ENCODE data around the gene EDDM13.

EDDM13 gene

DNA sequence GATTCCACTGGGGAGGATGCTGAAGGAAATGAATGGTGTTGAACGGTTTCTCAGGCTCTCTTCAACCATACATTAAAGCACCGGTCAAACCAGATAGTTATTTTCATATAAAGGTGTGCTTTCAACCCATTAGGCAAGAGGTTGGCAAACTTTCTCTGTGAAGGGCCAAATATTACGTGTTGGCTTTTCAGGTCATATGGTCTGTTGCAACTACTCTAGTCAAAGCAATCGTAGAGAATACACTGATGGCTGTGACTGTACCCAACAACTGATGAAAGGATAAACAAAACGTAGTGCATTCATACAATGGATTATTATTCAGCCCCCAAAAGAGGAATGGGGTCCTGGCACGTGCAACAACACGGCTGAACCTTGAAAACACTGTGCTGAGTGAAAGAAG is 36.2 kb downstream of the EDDM13 start:
- H3K4me3 ChIP-seq (ENCODE audit: low read length): no peak overlapping the region
- TF ChIP-seq ZNF274 (IDR thresholded peaks at IDR 0.05; ENCODE audit: low read depth, low read length): no peak

DNA sequence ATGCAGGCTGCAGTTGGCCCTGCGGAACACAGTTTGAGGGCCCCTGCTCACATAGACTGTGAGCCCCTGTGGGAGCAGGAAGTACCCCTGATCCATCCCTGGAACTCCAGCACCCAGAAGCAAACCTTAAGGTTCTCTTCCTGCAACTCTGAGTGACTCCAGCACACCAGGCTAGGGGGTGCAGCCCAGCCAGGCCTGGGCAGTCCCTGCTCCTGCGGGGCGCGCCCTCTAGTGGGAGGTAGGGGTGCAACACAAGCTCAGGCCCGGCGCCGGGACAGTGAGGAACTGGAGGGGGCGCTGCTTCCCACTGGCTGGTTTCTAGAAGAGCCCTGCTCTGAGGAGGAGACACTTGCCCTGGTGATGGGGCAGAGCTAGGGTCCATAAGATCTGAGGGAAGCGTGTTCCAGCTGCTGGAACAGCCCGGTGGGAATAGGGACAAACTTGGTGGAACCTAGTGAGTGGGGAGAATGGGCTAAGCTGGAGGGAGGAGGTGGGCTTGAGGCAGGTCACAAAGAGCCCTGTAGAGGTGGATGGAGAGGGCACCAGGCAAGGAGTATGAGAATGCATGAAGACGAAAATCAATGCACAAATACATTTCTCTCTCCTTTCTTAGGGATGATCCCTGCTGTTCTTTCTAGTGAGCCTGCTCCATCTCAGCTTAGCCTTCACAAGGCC is 37.1 kb downstream of the EDDM13 start:
- TF ChIP-seq ZNF274 (IDR thresholded peaks at IDR 0.05; ENCODE audit: low read depth, low read length): no peak
- no peak overlapping the region for H3K4me3 ChIP-seq (ENCODE audit: low read length)

DNA sequence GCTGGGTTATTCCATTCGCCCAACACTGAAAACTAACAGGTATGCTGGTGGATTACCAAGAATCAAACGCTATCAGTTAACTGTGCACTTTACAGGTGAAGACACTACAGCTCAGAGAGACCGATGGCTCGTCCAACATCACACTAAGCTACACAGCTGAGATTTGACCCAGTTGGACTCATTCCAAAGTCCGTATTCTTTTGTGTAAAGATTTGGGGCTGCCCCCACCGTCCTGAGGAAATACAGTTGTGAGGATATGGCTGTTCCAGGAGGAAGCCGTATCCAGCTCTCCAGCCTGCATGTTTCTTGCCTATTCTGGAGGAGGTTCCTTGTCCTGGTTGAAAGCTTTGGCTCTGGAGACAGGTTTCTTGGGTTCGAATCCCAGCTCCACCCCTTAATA is 37.9 kb downstream of the EDDM13 start:
- no peak for TF ChIP-seq ZNF274 (IDR thresholded peaks at IDR 0.05; ENCODE audit: low read depth, low read length)
- H3K4me3 ChIP-seq (ENCODE audit: low read length): no peak overlapping the region

DNA sequence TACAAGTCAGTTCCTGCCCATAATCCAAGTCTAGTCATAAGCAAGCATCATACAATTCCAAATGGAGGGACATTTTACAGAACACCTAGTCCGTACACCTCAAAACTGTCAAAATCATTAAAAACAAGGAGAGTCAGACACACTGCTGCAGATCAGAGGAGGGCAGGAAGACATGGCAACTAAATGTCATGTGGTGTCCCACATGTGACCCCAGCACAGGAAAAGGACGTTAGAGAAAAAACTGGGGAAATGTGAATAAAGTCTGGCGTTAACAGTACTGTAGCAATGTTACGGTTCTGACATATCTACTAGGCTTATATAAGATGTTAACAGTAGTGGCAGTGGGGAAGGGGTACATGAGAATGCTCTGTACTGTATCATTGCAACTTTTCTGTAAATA is 39.8 kb downstream of the EDDM13 start:
- TF ChIP-seq ZNF274 (IDR thresholded peaks at IDR 0.05; ENCODE audit: low read depth, low read length): no peak
- no peak overlapping the region for H3K4me3 ChIP-seq (ENCODE audit: low read length)

DNA sequence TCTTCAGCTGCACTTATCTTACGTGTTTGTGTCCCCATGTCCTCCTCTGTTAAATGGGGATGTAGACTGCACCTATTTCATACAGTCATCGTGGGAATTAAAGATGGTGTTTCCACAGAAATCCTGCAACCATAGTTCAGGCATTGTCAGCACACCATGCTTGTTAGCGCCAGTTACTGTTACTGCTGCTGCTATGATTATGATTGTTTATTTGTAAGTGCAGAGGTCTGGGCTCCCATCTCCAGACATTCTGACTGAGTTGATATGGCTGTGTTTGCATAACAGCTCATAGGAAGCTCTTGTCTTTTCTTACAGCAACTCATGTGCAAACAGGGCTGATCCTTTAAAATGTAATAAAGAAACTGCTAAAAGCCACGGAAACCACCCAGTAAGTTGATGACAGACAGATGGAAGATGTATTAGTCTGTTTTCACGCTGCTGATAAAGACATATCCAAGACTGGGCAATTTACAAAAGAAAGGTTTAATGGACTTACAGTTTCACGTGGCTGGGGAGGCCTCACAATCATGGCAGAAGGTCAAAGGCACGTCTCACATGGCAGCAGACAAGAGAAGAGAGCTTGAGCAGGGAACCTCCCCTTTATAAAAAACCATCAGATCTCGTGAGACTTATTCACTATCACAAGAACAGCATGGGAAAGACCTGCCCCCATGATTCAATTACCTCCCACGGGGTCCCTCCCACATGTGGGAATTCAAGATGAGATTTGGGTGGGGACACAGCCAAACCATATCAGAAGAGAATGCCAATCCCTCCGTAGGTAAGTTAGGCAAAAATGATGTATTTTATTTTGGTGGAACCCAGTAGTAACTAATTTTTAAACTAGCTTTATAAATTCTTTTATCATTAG is 40.5 kb downstream of the EDDM13 start:
- no peak for TF ChIP-seq ZNF274 (IDR thresholded peaks at IDR 0.05; ENCODE audit: low read depth, low read length)
- H3K4me3 ChIP-seq (ENCODE audit: low read length): no peak overlapping the region

DNA sequence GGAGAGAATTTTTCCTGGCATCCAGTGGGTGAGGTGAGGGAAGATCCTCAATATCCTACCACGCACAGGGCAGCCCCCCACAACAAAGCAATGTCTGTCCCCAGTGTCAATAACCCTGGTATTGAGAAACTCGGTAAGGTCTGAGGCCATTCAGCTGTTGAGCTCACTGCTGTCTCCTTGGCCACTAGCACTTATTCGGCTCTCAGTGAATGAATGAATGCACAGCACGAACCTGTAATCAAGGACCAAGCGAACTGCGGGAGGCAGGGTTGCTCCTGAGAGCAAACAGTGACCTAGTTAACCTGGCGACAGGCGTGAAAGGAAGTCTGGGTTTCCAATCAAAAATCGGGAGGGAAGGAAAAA is 41.5 kb downstream of the EDDM13 start:
- no peak for TF ChIP-seq ZNF274 (IDR thresholded peaks at IDR 0.05; ENCODE audit: low read depth, low read length)
- H3K4me3 ChIP-seq (ENCODE audit: low read length): peak overlapping the region; percentile 75

DNA sequence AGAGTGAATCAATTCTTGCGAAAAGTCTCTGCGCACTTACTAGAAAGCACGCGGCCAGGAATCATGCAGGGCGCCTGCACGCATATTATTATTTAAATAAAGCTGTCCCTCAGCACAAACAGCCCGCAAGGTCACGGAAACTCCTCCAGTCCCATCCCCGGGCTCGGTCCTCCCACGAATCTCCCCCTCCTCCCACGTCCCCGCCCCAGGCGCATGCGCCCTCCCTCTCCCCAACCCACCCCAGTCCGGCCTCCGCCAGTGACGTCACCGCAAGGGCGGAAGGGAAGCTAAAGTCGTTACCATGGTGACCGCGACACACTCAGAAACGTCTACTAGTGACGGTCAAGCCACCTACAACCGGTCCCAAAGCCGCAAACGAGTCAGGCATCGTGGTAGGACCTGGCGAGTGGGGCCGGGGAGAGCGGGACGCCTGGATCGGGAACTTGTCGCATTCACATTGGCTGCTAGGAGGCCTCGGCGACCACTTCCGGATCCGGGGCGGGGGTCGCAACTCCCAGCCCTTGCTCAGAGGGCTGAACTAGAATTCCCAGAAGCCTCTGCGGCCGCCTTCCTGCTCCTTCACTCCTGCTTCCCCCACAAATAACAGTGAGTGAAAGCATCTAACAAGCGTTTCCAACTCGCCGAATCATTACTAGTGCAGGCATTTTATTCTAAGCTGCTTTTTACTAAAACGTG is 42.0 kb downstream of the EDDM13 start, which contains the start of gene ZSCAN5A:
ZSCAN5A (minus strand) TSS at position 459 of the 696 bp plus-strand sequence. CDS start 89,793 bp downstream, outside the sequence.
- H3K4me3 ChIP-seq (ENCODE audit: low read length): peak within 1 kb of the TSS; percentile 75
- no peak for TF ChIP-seq ZNF274 (IDR thresholded peaks at IDR 0.05; ENCODE audit: low read depth, low read length)

DNA sequence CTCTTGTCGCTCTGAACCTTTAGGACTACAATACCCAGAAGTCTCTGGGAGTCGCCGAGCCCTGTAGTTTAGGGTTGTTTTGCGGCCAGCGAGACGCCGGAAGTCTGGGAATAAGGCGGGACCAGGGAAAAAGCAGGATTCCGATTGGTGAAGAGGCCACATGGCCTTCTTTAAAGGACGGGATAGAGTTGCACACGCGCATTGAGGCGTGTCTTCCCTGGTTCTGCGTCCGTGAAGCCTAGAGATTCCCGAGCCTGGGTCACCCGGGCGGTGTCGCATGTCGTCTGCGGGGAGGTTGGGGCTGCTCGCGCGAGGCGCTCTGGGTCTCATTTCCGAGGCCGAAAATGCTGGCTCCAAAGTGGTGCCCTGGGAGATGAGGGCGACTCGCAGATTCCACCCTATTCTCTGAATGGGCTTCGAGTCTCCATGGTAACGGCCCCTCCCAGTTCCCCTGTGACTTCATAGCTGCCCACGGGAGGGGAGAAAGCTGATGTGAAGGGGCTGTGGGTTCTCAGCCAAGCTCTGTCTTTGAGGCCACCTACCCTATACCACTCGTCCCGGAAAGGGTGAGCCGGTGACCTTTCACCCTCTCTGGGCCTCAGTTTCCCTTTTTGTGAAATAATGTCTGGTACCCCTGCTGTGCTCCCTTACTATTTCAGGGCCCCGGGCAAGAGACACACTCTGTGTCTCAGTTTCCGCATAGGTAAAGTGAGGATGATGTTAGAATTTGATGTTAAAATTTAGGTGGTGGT is 42.7 kb downstream of the EDDM13 start:
- TF ChIP-seq ZNF274 (IDR thresholded peaks at IDR 0.05; ENCODE audit: low read depth, low read length): no peak
- peak overlapping the region; percentile 75 for H3K4me3 ChIP-seq (ENCODE audit: low read length)

DNA sequence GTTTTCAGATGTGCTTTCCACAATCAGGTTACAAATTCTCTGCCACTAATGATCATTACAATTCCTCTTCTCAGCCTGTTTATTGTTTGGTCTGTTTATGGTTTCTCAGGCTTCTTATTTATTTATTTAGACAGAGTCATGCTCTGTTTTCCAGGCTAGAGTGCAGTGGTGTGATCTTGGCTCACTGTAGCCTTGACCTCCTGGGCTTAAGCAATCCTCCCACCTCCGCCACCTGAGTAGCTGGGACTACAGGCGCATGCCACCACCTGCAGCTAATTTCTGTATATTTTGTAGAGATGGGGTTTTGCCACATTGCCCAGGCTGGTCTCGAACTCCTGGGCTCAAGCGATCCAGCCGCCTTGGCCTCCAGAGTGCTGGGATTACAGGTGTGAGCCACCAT is 44.2 kb downstream of the EDDM13 start:
- TF ChIP-seq ZNF274 (IDR thresholded peaks at IDR 0.05; ENCODE audit: low read depth, low read length): no peak
- no peak overlapping the region for H3K4me3 ChIP-seq (ENCODE audit: low read length)

DNA sequence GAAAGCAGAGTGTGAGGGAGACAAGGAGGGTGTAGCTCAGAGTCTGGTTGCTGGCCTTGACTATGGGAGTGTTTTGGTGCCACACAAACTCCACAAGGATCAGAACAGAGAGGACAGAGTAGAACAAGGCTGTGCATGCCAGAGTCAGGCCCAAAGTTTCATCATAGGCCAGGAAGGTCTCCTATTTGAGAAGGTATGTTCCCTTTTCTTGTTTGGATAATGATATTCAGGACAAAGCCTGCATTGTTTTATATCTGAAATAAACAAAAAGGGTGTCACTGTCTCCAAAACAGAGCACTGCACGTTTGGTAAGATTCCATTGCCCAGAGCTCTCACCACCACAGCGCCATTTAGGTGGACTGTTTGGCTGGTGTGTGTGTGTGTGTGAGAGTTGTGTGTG is 45.2 kb downstream of the EDDM13 start:
- H3K4me3 ChIP-seq (ENCODE audit: low read length): no peak overlapping the region
- no peak for TF ChIP-seq ZNF274 (IDR thresholded peaks at IDR 0.05; ENCODE audit: low read depth, low read length)

DNA sequence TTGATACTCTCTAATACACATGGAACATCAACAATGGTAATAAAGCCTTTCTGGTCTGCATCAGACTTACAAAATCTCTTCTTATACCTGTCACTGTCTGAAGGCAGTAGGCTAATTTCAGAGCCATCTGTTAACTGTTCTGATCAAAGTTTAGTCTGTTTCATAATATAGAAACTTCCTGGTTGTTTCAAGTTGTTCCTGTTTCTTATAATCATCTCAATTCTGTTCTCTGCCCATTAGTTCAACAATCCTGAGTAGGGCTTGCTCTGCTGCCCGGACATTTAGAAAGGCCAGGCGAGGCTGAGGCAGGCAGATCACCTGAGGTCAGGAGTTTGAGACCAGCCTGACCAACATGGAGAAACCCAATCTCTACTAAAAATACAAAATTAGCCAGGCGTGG is 47.4 kb downstream of the EDDM13 start:
- no peak for TF ChIP-seq ZNF274 (IDR thresholded peaks at IDR 0.05; ENCODE audit: low read depth, low read length)
- H3K4me3 ChIP-seq (ENCODE audit: low read length): no peak overlapping the region

DNA sequence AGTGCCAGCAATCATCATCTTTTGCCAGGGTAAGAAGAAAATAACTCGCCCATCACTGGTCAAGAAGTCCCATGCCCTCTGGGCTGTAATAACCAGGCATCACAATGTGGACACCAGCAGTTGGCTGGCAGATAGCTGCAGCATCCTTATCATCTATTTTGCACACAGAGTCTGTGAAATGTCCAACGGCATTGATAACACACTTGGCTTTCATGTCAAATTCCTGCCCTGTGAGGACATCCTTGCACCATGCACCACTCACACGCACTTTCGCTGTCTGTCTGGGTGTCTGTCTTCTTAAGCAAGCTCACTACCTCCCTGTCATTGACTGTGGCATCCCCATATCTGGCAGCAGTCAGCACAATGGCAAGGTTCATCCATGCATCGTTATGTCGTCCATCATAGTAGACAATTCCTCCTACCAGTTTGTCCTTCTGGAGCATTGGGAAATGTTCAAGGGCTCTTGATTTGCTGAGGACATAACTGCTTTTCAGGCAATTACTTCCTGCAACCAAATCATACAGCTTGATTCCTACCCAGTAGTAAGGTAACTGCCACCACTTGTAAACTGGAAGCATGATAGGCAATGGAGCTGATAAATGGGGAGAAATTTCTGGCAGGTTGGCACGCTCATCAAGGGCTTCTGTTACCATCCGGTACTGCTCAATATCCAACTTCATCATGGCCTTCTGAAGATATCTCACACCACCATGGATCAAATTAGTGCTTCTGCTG is 48.9 kb downstream of the EDDM13 start:
- H3K4me3 ChIP-seq (ENCODE audit: low read length): no peak overlapping the region
- TF ChIP-seq ZNF274 (IDR thresholded peaks at IDR 0.05; ENCODE audit: low read depth, low read length): no peak

DNA sequence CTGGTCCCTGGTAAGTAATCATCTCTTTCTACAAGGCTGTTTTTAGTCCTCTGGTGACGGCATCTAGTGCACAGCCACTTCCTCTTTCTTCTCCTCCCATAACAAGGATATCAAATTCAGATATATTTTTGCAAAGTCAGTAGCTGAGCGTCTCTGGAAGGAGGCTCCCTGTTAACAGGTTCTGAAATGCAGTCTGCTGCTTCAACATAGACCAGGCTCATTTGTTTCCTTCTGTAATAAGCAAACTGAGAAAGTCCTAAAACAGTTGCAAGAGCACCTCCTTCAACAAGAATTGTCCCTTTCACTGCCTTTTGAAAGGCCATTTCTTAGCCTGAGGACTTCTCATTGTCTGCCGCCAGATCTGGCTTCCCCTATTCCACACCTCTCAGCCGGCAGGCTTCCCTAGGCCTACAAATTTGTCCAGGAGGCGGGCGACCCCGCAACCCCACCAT is 49.5 kb downstream of the EDDM13 start:
- no peak overlapping the region for H3K4me3 ChIP-seq (ENCODE audit: low read length)
- TF ChIP-seq ZNF274 (IDR thresholded peaks at IDR 0.05; ENCODE audit: low read depth, low read length): no peak

Data from GM08714 (cell line).